ENCODE data around the gene MARCO.
A peak's percentile ranks its signal among the peaks of the same experiment; 100 is the strongest.

Gene MARCO

DNA sequence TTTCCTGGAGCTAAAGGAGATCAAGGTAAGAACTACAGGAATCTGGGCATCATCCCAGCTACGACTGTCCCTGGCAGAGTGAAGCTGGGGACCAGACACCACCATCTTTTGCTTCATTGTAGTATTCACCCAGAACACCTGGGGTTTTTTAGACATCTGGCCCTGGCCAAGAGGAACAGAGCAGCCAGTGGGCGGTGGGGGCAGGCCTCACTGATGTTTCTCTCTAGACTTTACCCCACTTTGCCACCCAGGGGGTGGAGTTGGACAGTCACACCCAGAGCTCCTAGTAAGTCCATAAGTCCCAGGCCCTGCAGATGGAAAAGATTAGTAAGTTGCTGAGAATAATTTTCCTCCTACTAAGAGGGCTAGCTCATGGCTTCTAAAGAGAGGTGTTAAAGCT is 39.6 kb downstream of the MARCO start:
- Histone ChIP-seq H3K36me3 (ENCODE audit: control insufficient read depth in 4 of 4, insufficient read depth in 4 of 4, low read length in 3 of 4) (no peaks in the 10 kb centered on the region), H3K27me3 (replicated peaks in 2 of 5; ENCODE audit: control insufficient read depth in 4 of 5, insufficient read depth in 5 of 5, low read length in 4 of 5) (peaks cover 0 to 20% (median 0%) of the 10 kb centered on the region in 5 experiments), H3K9me3 (ENCODE audit: control extremely low read depth in 1 of 5, control insufficient read depth in 4 of 5, insufficient read depth in 2 of 5, low read depth in 1 of 5, low read length in 4 of 5) (peaks cover 0 to 6% (median 0%) of the 10 kb centered on the region in 5 experiments), H3K4me3 (ENCODE audit: control insufficient read depth in 1 of 7, extremely low read depth in 1 of 7, insufficient read depth in 4 of 7, low read depth in 2 of 7, low read length in 6 of 7) (no peak overlapping the region), H3K4me1 (ENCODE audit: control extremely low read depth in 1 of 4, control insufficient read depth in 4 of 4, insufficient read depth in 4 of 4, low read length in 3 of 4) (no peaks in the 10 kb centered on the region), H3K27ac (ENCODE audit: insufficient read depth in 1 of 2, low read depth in 1 of 2, low read length in 2 of 2, poor library complexity in 1 of 2, severe bottlenecking in 2 of 2) (no peak overlapping the region)
- DNase-seq = no peak
- ChIA-PET CTCF (no interaction called here), POLR2A (no interaction called here)
- 70% methylated on average over 2 of the region's 2 CpGs for WGBS (ENCODE audit: insufficient coverage)

DNA sequence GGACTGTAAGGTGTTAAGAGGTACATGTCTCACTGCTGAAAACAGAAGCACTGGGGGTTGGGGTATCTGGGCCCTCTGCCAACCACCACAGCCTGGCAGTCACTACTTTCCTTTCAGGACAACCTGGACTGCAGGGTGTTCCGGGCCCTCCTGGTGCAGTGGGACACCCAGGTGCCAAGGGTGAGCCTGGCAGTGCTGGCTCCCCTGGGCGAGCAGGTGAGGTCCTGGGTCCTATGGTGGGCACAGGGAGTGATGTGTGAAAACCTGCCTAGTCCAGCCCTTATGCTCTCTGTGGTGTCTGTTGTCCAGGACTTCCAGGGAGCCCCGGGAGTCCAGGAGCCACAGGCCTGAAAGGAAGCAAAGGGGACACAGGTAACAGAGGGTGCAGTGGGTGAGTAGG is 40.0 kb downstream of the MARCO start:
- Histone ChIP-seq H3K4me1 (ENCODE audit: control extremely low read depth in 1 of 4, control insufficient read depth in 4 of 4, insufficient read depth in 4 of 4, low read length in 3 of 4) (no peaks in the 10 kb centered on the region), H3K27me3 (replicated peaks in 2 of 5; ENCODE audit: control insufficient read depth in 4 of 5, insufficient read depth in 5 of 5, low read length in 4 of 5) (peaks cover 0 to 20% (median 0%) of the 10 kb centered on the region in 5 experiments), H3K27ac (ENCODE audit: insufficient read depth in 1 of 2, low read depth in 1 of 2, low read length in 2 of 2, poor library complexity in 1 of 2, severe bottlenecking in 2 of 2) (no peak overlapping the region), H3K9me3 (ENCODE audit: control extremely low read depth in 1 of 5, control insufficient read depth in 4 of 5, insufficient read depth in 2 of 5, low read depth in 1 of 5, low read length in 4 of 5) (peaks cover 0 to 2% (median 0%) of the 10 kb centered on the region in 5 experiments), H3K4me3 (ENCODE audit: control insufficient read depth in 1 of 7, extremely low read depth in 1 of 7, insufficient read depth in 4 of 7, low read depth in 2 of 7, low read length in 6 of 7) (no peak overlapping the region), H3K36me3 (ENCODE audit: control insufficient read depth in 4 of 4, insufficient read depth in 4 of 4, low read length in 3 of 4) (no peaks in the 10 kb centered on the region)
- ChIA-PET POLR2A (no interaction called here), CTCF (no interaction called here)
- no peak for DNase-seq
- WGBS (ENCODE audit: insufficient coverage) = 100% methylated on average over 2 of the region's 3 CpGs

GRCh38 chr2:118983133-118983532 is 41.1 kb downstream of the MARCO start:
- 87% methylated on average over 6 of the region's 6 CpGs for WGBS (ENCODE audit: insufficient coverage)
- H3K27me3 ChIP-seq (replicated peaks in 2 of 5; ENCODE audit: control insufficient read depth in 4 of 5, insufficient read depth in 5 of 5, low read length in 4 of 5) = peaks cover 0 to 27% (median 0%) of the 10 kb centered on the region in 5 experiments
- no peaks in the 10 kb centered on the region for H3K4me1 ChIP-seq (ENCODE audit: control extremely low read depth in 1 of 4, control insufficient read depth in 4 of 4, insufficient read depth in 4 of 4, low read length in 3 of 4)
- H3K4me3 ChIP-seq (ENCODE audit: control insufficient read depth in 1 of 7, extremely low read depth in 1 of 7, insufficient read depth in 4 of 7, low read depth in 2 of 7, low read length in 6 of 7) = no peak overlapping the region
- no peaks in the 10 kb centered on the region for H3K9me3 ChIP-seq (ENCODE audit: control extremely low read depth in 1 of 5, control insufficient read depth in 4 of 5, insufficient read depth in 2 of 5, low read depth in 1 of 5, low read length in 4 of 5)
- no peak for DNase-seq
- no peaks in the 10 kb centered on the region for H3K36me3 ChIP-seq (ENCODE audit: control insufficient read depth in 4 of 4, insufficient read depth in 4 of 4, low read length in 3 of 4)
- ChIA-PET POLR2A (no interaction called here), CTCF (no interaction called here)
- no peak overlapping the region for H3K27ac ChIP-seq (ENCODE audit: insufficient read depth in 1 of 2, low read depth in 1 of 2, low read length in 2 of 2, poor library complexity in 1 of 2, severe bottlenecking in 2 of 2)

DNA sequence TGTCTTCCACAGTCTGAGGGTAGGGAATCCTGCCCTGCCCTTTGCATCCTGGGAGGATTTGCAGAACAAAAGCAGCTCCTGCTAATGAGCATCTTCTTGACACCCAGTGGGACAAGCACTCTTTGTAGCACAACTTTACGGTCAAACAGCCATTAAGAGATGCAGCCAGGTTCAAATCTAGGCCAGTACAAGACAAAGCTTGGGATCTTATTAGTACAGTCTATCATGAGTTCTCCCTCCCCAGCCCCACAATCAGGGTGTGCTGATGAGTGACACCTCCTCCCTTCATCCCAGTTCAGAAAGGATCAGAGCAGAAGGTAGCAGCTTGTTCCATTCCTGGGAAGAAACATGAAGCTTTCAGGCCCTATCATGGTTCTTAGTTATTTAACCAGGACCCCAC is 41.9 kb downstream of the MARCO start:
- Histone ChIP-seq H3K4me1 (ENCODE audit: control extremely low read depth in 1 of 4, control insufficient read depth in 4 of 4, insufficient read depth in 4 of 4, low read length in 3 of 4) (no peaks in the 10 kb centered on the region), H3K4me3 (ENCODE audit: control insufficient read depth in 1 of 7, extremely low read depth in 1 of 7, insufficient read depth in 4 of 7, low read depth in 2 of 7, low read length in 6 of 7) (no peak overlapping the region), H3K36me3 (ENCODE audit: control insufficient read depth in 4 of 4, insufficient read depth in 4 of 4, low read length in 3 of 4) (no peaks in the 10 kb centered on the region), H3K27me3 (replicated peaks in 2 of 5; ENCODE audit: control insufficient read depth in 4 of 5, insufficient read depth in 5 of 5, low read length in 4 of 5) (peaks cover 0 to 27% (median 0%) of the 10 kb centered on the region in 5 experiments), H3K9me3 (ENCODE audit: control extremely low read depth in 1 of 5, control insufficient read depth in 4 of 5, insufficient read depth in 2 of 5, low read depth in 1 of 5, low read length in 4 of 5) (no peaks in the 10 kb centered on the region), H3K27ac (ENCODE audit: insufficient read depth in 1 of 2, low read depth in 1 of 2, low read length in 2 of 2, poor library complexity in 1 of 2, severe bottlenecking in 2 of 2) (no peak overlapping the region)
- ChIA-PET POLR2A (no interaction called here), CTCF (interaction anchor here (1.5 kb wide), 1 partner anchor 45 kb away, joined by 3 read pairs; no protein-coding TSS in a partner anchor)
- 91% methylated on average over 1 of the region's 1 CpG for WGBS (ENCODE audit: insufficient coverage)
- DNase-seq = no peak

GRCh38 chr2:118986738-118987137 is 44.7 kb downstream of the MARCO start:
- CTCF ChIA-PET = interaction anchor here (1.1 kb wide), 1 partner anchor 104 kb away, joined by 3 read pairs; no protein-coding TSS in a partner anchor
- no peaks in the 10 kb centered on the region for H3K9me3 ChIP-seq (ENCODE audit: control extremely low read depth in 1 of 5, control insufficient read depth in 4 of 5, insufficient read depth in 2 of 5, low read depth in 1 of 5, low read length in 4 of 5)
- POLR2A ChIA-PET = no interaction called here

GRCh38 chr2:118987886-118988285 is 45.9 kb downstream of the MARCO start:
- no peaks in the 10 kb centered on the region for H3K4me1 ChIP-seq (ENCODE audit: control extremely low read depth in 1 of 4, control insufficient read depth in 4 of 4, insufficient read depth in 4 of 4, low read length in 3 of 4)
- H3K9me3 ChIP-seq (ENCODE audit: control extremely low read depth in 1 of 5, control insufficient read depth in 4 of 5, insufficient read depth in 2 of 5, low read depth in 1 of 5, low read length in 4 of 5) = no peaks in the 10 kb centered on the region
- H3K27me3 ChIP-seq (replicated peaks in 2 of 5; ENCODE audit: control insufficient read depth in 4 of 5, insufficient read depth in 5 of 5, low read length in 4 of 5) = peaks cover 0 to 29% (median 0%) of the 10 kb centered on the region in 5 experiments
- no peaks in the 10 kb centered on the region for H3K36me3 ChIP-seq (ENCODE audit: control insufficient read depth in 4 of 4, insufficient read depth in 4 of 4, low read length in 3 of 4)
- POLR2A ChIA-PET = no interaction called here
- no peak for DNase-seq
- no peak overlapping the region for H3K4me3 ChIP-seq (ENCODE audit: control insufficient read depth in 1 of 7, extremely low read depth in 1 of 7, insufficient read depth in 4 of 7, low read depth in 2 of 7, low read length in 6 of 7)
- CTCF ChIA-PET = interaction anchor here (1.1 kb wide), 1 partner anchor 105 kb away, joined by 3 read pairs; no protein-coding TSS in a partner anchor
- WGBS (ENCODE audit: insufficient coverage) = 89% methylated on average over 1 of the region's 2 CpGs
- no peak overlapping the region for H3K27ac ChIP-seq (ENCODE audit: insufficient read depth in 1 of 2, low read depth in 1 of 2, low read length in 2 of 2, poor library complexity in 1 of 2, severe bottlenecking in 2 of 2)

More at GRCh38 chr2:118986738-118987137, 44.7 kb downstream of the MARCO start:
- Histone ChIP-seq H3K36me3 (ENCODE audit: control insufficient read depth in 4 of 4, insufficient read depth in 4 of 4, low read length in 3 of 4) (no peaks in the 10 kb centered on the region), H3K4me1 (ENCODE audit: control extremely low read depth in 1 of 4, control insufficient read depth in 4 of 4, insufficient read depth in 4 of 4, low read length in 3 of 4) (no peaks in the 10 kb centered on the region), H3K4me3 (ENCODE audit: control insufficient read depth in 1 of 7, extremely low read depth in 1 of 7, insufficient read depth in 4 of 7, low read depth in 2 of 7, low read length in 6 of 7) (no peak overlapping the region), H3K27ac (ENCODE audit: insufficient read depth in 1 of 2, low read depth in 1 of 2, low read length in 2 of 2, poor library complexity in 1 of 2, severe bottlenecking in 2 of 2) (no peak overlapping the region), H3K27me3 (replicated peaks in 2 of 5; ENCODE audit: control insufficient read depth in 4 of 5, insufficient read depth in 5 of 5, low read length in 4 of 5) (peaks cover 0 to 22% (median 0%) of the 10 kb centered on the region in 5 experiments)
- 0% methylated on average over 1 of the region's 2 CpGs for WGBS (ENCODE audit: insufficient coverage)
- peak in 1 of 3 donors; percentile 3 for DNase-seq

- WGBS (ENCODE audit: insufficient coverage) = 100% methylated on average over 5 of the region's 5 CpGs
- ChIA-PET POLR2A (no interaction called here), CTCF (no interaction called here)
- H3K36me3 ChIP-seq (ENCODE audit: control insufficient read depth in 4 of 4, insufficient read depth in 4 of 4, low read length in 3 of 4) = no peaks in the 10 kb centered on the region
- peaks cover 0 to 29% (median 0%) of the 10 kb centered on the region in 5 experiments for H3K27me3 ChIP-seq (replicated peaks in 2 of 5; ENCODE audit: control insufficient read depth in 4 of 5, insufficient read depth in 5 of 5, low read length in 4 of 5)
- no peak overlapping the region for H3K4me3 ChIP-seq (ENCODE audit: control insufficient read depth in 1 of 7, extremely low read depth in 1 of 7, insufficient read depth in 4 of 7, low read depth in 2 of 7, low read length in 6 of 7)
- no peak overlapping the region for H3K27ac ChIP-seq (ENCODE audit: insufficient read depth in 1 of 2, low read depth in 1 of 2, low read length in 2 of 2, poor library complexity in 1 of 2, severe bottlenecking in 2 of 2)
- H3K9me3 ChIP-seq (ENCODE audit: control extremely low read depth in 1 of 5, control insufficient read depth in 4 of 5, insufficient read depth in 2 of 5, low read depth in 1 of 5, low read length in 4 of 5) = no peaks in the 10 kb centered on the region
- DNase-seq = no peak
- peaks cover 0 to 2% (median 0%) of the 10 kb centered on the region in 4 experiments for H3K4me1 ChIP-seq (ENCODE audit: control extremely low read depth in 1 of 4, control insufficient read depth in 4 of 4, insufficient read depth in 4 of 4, low read length in 3 of 4)
These were observed 46.7 kb downstream of the MARCO start for GRCh38 chr2:118988706-118989105.

All from common myeloid progenitor, CD34-positive (primary cell).